Activated CD4-positive, alpha-beta memory T cell treated with anti-CD3 and anti-CD28 coated beads, Interleukin-2, amount 10 ng/mL, durations not matched to agents 7 days and 5 days (primary cell): ENCODE results near the gene MSANTD2. TPM values are rescaled to one million over a fixed set of nuclear protein-coding genes. Genes with fewer than 3 reads are reported as not detected.

ENCODE experiments used
- CTCF ChIA-PET: fragments of 350-600 bp; sonication (Branson Sonifier 250); formaldehyde crosslinking; loops from one replicate; lab custom pipeline; 2021; ENCODE audit warnings: antibody characterized with exemption, inconsistent platforms; lab: Charles Lee
- POLR2A ChIA-PET: fragments of 350-600 bp; sonication (Branson Sonifier 250); formaldehyde crosslinking; loops from one replicate; lab custom pipeline; 2021; ENCODE audit warnings: antibody characterized with exemption; lab: Charles Lee
- DNase-seq: peaks from one replicate; pipeline ENCODE4 v3.0.0-alpha.2; 2020
- H3K27ac Mint-ChIP-seq: one replicate; pipeline ENCODE4 v1.8.0; 2021; ENCODE audit warnings: mild to moderate bottlenecking, mixed read lengths
- H3K27me3 Mint-ChIP-seq: one replicate; pipeline ENCODE4 v1.8.0; 2021; ENCODE audit warnings: mixed read lengths
- H3K36me3 Mint-ChIP-seq: one replicate; pipeline ENCODE4 v1.8.0; 2021; ENCODE audit warnings: low read depth, mixed read lengths
- H3K4me1 Mint-ChIP-seq: one replicate; pipeline ENCODE4 v1.8.0; 2021; ENCODE audit warnings: mixed read lengths
- H3K4me3 Mint-ChIP-seq: one replicate; pipeline ENCODE4 v1.8.0; 2021; ENCODE audit warnings: mild to moderate bottlenecking, mixed read lengths
- H3K9me3 Mint-ChIP-seq: one replicate; pipeline ENCODE4 v1.8.0; 2021; ENCODE audit warnings: mixed read lengths
- total RNA-seq, 2 experiments: library from RNA; stranded (reverse); gene quantifications; one replicate each; pipeline ENCODE4 v1.2.3, GENCODE V29; 2021

The MSANTD2 gene
- 10 to 100 TPM in 1 of 2 experiments, 1 to 10 TPM in 1; 9.4 to 10.4 TPM for total RNA-seq

DNA sequence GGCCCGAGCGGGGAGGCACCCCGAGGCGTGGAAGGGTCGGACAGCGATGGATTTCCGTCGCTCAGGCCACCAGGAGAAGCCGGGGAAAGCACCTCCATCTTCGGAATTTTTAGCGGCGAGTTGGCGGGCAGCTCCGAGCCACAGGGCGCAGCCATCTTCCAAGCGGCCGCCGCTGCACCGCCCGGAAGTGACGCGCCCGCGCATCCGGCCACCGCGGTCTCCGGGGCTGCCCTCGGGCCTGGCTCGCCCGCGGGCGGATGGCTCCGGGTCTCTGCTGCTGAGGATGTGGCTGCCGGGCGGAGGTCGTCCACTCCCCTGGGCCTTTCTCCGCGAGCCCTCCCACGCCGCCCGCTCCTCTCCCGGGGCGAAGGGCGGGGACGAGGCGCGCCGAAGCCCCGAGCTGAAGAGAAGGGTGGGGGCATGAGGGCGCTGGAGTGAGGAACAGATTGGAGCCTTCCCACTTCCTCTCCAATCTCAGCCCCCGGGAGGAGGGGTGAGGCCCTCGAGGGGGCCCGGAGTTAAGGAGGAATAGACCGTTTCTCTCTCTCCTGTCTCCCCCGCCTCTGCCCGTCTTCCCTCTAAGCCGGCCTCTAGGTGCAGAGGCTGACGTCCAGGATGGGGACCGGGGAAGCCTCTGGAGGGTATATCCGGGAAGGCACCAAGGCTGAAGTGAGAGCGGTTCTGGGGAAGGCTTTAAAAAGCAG is at the start of gene MSANTD2:
Gene MSANTD2, minus strand, starts transcription at position 181 of the 704 bp plus-strand sequence. Its CDS starts 26 bp downstream, at position 155.
- ChIA-PET CTCF (interaction anchor here (0.9 to 5.5 kb wide), 9 partner anchors 9 to 145 kb away, joined by 3 to 40 read pairs (median 5); partner anchors contain the start of gene ESAM), POLR2A (interaction anchor here (0.7 to 2.8 kb wide), 16 partner anchors 9 to 311 kb away, joined by 3 to 15 read pairs (median 5); partner anchors contain the start of genes ESAM, SIAE, SPA17 and TBRG1)
- Mint-ChIP-seq H3K4me1 (peaks cover 38% of the 10 kb centered on the region), H3K27me3 (peaks cover 2% of the 10 kb centered on the region), H3K4me3 (peak within 1 kb of the TSS; percentile 88), H3K36me3 (peaks cover 5% of the 10 kb centered on the region), H3K27ac (peak within 1 kb of the TSS; percentile 89), H3K9me3 (no peaks in the 10 kb centered on the region)
- DNase-seq: peak; percentile 86

DNA sequence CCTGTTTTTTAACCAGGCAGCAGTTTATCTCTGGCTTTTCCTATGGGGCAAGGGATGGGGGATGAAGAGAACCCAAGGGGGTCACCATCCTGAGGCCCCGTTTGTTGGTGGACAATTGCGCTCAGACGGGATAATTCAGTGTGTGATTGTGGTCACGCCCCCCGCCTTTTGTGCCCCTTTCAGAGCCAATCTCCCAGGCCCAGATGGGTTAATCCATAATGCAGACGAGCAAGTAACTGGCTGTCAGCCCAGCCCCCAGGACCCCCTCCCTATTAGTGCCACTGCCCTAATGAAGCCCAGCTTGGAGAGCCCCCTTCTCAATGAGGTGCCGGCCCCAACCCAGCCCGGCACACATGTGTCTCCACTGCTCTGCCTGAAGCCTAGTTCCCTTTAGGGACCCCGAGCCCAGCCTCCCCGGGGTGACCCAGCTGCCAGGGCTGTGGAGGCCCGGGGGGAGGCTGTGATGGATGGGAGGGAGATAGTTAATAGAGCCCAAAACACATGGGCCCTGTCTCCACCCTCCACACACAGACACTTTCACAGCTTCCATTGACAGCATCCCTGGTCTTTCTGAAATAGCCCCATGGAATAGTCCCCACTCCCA is 46.0 kb upstream of the MSANTD2 start:
- no peak overlapping the region for H3K27ac Mint-ChIP-seq
- no peak overlapping the region for H3K4me3 Mint-ChIP-seq
- ChIA-PET CTCF (interaction anchor here (0.7 to 3.5 kb wide), 3 partner anchors 8 to 20 kb away, joined by 3 to 14 read pairs (median 3); partner anchors contain the start of gene ROBO3), POLR2A (no interaction called here)
- H3K27me3 Mint-ChIP-seq: peaks cover 94% of the 10 kb centered on the region
- H3K4me1 Mint-ChIP-seq: peaks cover 2% of the 10 kb centered on the region
- no peaks in the 10 kb centered on the region for H3K9me3 Mint-ChIP-seq
- no peaks in the 10 kb centered on the region for H3K36me3 Mint-ChIP-seq
- no peak for DNase-seq

GRCh38 chr11:124844664-124845079 is 44.5 kb upstream of the MSANTD2 start:
- peaks cover 5% of the 10 kb centered on the region for H3K4me1 Mint-ChIP-seq
- H3K4me3 Mint-ChIP-seq: no peak overlapping the region
- ChIA-PET POLR2A (interaction anchor here (0.7 kb wide), 1 partner anchor 83 kb away, joined by 3 read pairs; no protein-coding TSS in a partner anchor), CTCF (interaction anchor here (0.8 to 3.5 kb wide), 2 partner anchors 22 to 82 kb away, joined by 5 to 14 read pairs; partner anchors contain the start of gene ROBO3)
- H3K27ac Mint-ChIP-seq: no peak overlapping the region
- H3K9me3 Mint-ChIP-seq: no peaks in the 10 kb centered on the region
- DNase-seq: no peak
- peaks cover 94% of the 10 kb centered on the region for H3K27me3 Mint-ChIP-seq
- no peaks in the 10 kb centered on the region for H3K36me3 Mint-ChIP-seq

DNA sequence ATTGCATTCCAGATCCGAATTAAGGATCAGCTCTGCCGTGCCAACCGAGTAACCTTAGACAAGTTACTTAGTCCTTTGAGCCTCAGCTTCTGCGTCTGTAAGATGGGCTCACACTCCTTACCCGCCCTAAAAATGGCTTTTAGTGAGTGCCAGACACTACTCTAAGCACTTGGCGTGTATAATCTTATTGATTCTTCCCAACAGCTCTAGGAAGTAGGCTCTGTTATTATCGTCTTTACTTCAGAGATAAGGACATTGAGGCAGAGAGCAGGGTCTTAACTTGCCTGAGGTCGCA is 43.4 kb upstream of the MSANTD2 start:
- no peak overlapping the region for H3K4me3 Mint-ChIP-seq
- H3K27me3 Mint-ChIP-seq: peaks cover 90% of the 10 kb centered on the region
- CTCF ChIA-PET: interaction anchor here (3.5 kb wide), 1 partner anchor 23 kb away, joined by 14 read pairs; the partner anchor contains the start of gene ROBO3
- no peak overlapping the region for H3K27ac Mint-ChIP-seq
- POLR2A ChIA-PET: no interaction called here
- peaks cover 9% of the 10 kb centered on the region for H3K4me1 Mint-ChIP-seq
- no peak for DNase-seq
- no peaks in the 10 kb centered on the region for H3K9me3 Mint-ChIP-seq
- no peaks in the 10 kb centered on the region for H3K36me3 Mint-ChIP-seq

DNA sequence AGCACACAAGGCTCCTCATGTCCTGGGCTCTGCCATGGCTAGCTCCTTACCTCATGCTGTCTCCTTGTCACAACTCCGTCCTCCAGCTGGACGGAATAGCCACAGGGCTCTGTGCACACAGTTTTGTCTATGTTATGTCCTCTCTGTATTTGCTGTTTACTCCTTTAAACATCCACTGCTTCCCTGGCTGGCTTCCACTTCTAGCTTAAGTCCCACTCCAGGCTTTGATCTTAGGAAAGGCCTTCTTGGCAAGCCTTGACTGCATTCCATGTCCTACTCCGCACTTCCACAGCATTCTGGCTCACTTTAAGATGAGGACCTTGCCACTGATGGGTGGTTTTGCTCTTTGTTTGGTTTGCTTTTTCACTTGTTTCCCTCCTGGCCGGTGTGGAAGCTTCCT is 42.1 kb upstream of the MSANTD2 start:
- Mint-ChIP-seq H3K36me3 (no peaks in the 10 kb centered on the region), H3K4me1 (peaks cover 12% of the 10 kb centered on the region), H3K4me3 (no peak overlapping the region), H3K27me3 (peaks cover 90% of the 10 kb centered on the region), H3K9me3 (no peaks in the 10 kb centered on the region), H3K27ac (no peak overlapping the region)
- POLR2A ChIA-PET: no interaction called here
- CTCF ChIA-PET: interaction anchor here (1.1 kb wide), 1 partner anchor 41 kb away, joined by 3 read pairs; no protein-coding TSS in a partner anchor
- DNase-seq: no peak

GRCh38 chr11:124841840-124842239 is 41.6 kb upstream of the MSANTD2 start:
- peaks cover 17% of the 10 kb centered on the region for H3K4me1 Mint-ChIP-seq
- no peak overlapping the region for H3K27ac Mint-ChIP-seq
- CTCF ChIA-PET: interaction anchor here (1.1 kb wide), 1 partner anchor 40 kb away, joined by 3 read pairs; no protein-coding TSS in a partner anchor
- no peak for DNase-seq
- no peak overlapping the region for H3K4me3 Mint-ChIP-seq
- POLR2A ChIA-PET: no interaction called here
- H3K27me3 Mint-ChIP-seq: peaks cover 88% of the 10 kb centered on the region
- no peaks in the 10 kb centered on the region for H3K36me3 Mint-ChIP-seq
- no peaks in the 10 kb centered on the region for H3K9me3 Mint-ChIP-seq

DNA sequence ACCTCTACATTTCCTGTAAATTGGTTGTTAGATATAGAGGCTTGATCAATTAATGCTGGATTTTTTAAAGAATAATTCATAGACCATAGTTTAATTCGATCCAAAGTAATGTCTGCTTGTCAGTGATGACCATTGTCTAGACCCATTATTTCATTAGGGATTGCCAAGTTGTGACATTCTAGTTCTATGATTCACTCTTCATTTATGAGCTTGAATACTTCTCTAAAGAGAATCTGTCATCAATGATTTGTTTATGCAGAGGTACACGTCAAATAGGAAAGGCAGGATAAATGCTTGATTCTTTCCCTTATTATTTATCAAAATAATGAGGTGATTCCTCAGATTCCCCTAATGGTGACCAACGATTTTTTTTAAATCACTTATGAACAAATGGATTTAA is 41.0 kb upstream of the MSANTD2 start:
- no peak overlapping the region for H3K27ac Mint-ChIP-seq
- no peak for DNase-seq
- no peaks in the 10 kb centered on the region for H3K9me3 Mint-ChIP-seq
- H3K27me3 Mint-ChIP-seq: peaks cover 82% of the 10 kb centered on the region
- ChIA-PET CTCF (interaction anchor here (1.1 kb wide), 1 partner anchor 40 kb away, joined by 3 read pairs; no protein-coding TSS in a partner anchor), POLR2A (no interaction called here)
- no peak overlapping the region for H3K4me3 Mint-ChIP-seq
- peaks cover 20% of the 10 kb centered on the region for H3K4me1 Mint-ChIP-seq
- no peaks in the 10 kb centered on the region for H3K36me3 Mint-ChIP-seq

GRCh38 chr11:124840666-124841065 is 40.5 kb upstream of the MSANTD2 start:
- CTCF ChIA-PET: no interaction called here
- Mint-ChIP-seq H3K27ac (no peak overlapping the region), H3K27me3 (peaks cover 77% of the 10 kb centered on the region), H3K4me1 (peaks cover 23% of the 10 kb centered on the region), H3K9me3 (no peaks in the 10 kb centered on the region), H3K36me3 (no peaks in the 10 kb centered on the region), H3K4me3 (no peak overlapping the region)
- DNase-seq: no peak
- POLR2A ChIA-PET: no interaction called here

- H3K4me3 Mint-ChIP-seq: no peak overlapping the region
- DNase-seq: no peak
- POLR2A ChIA-PET: no interaction called here
- H3K27ac Mint-ChIP-seq: no peak overlapping the region
- H3K36me3 Mint-ChIP-seq: no peaks in the 10 kb centered on the region
- H3K9me3 Mint-ChIP-seq: no peaks in the 10 kb centered on the region
- CTCF ChIA-PET: interaction anchor here (4.2 kb wide), 1 partner anchor 197 kb away, joined by 30 read pairs; no protein-coding TSS in a partner anchor
- H3K4me1 Mint-ChIP-seq: peaks cover 23% of the 10 kb centered on the region
- peaks cover 72% of the 10 kb centered on the region for H3K27me3 Mint-ChIP-seq
These were observed 39.9 kb upstream of the MSANTD2 start for GRCh38 chr11:124839972-124840621.

DNA sequence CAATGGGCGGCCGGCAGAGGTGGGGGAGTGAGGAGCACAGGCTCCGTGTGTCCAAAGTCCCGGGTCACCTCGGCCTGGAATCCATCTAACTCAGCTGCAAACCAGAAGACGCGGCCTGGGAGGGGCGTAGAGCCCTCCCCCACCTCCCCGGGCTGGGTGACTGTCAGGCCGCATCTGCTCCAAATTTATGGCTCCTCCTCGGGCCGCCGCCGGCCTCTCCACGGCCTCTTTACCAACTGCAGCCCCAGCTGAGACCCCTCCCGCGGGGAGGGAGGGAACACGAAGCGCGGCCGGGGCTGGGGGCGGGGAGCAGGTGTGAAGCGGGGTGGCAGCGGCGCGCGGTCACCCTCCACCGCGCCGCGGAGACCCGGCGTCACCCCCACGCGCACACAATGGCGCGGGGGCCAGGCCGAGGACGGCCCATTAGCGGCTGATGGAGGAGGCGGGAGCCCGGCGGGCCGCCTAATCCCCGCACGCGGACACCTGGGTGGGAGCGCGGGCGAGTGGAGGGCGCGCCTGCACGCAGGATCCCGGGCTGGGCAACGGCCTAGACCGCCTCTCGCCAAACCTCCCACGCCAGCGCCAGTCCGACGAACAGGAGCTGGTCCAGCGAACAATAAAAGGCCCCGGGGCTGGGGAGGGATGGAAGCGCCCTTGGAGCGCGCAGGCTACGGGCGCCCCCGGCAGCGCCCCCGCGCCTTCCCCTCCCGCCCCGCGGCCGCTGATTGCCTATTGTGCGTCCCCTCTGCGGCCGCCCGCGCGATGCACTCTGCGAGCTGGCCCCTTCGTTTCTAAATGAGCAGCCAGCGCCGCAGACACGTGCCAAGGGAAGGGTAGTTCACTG is 39.1 kb upstream of the MSANTD2 start:
- Mint-ChIP-seq H3K9me3 (no peaks in the 10 kb centered on the region), H3K4me3 (no peak overlapping the region), H3K36me3 (no peaks in the 10 kb centered on the region), H3K27me3 (peaks cover 66% of the 10 kb centered on the region), H3K4me1 (peaks cover 23% of the 10 kb centered on the region), H3K27ac (no peak overlapping the region)
- no peak for DNase-seq
- POLR2A ChIA-PET: no interaction called here
- CTCF ChIA-PET: interaction anchor here (1.9 to 4.2 kb wide), 5 partner anchors 37 to 196 kb away, joined by 7 to 51 read pairs (median 29); partner anchors contain the start of gene ESAM

- H3K27ac Mint-ChIP-seq: no peak overlapping the region
- CTCF ChIA-PET: interaction anchor here (1.9 to 4.2 kb wide), 7 partner anchors 38 to 196 kb away, joined by 7 to 51 read pairs (median 17); partner anchors contain the start of genes ESAM and MSANTD2
- H3K4me1 Mint-ChIP-seq: peaks cover 23% of the 10 kb centered on the region
- POLR2A ChIA-PET: no interaction called here
- no peaks in the 10 kb centered on the region for H3K9me3 Mint-ChIP-seq
- H3K4me3 Mint-ChIP-seq: no peak overlapping the region
- no peaks in the 10 kb centered on the region for H3K36me3 Mint-ChIP-seq
- DNase-seq: no peak
- peaks cover 64% of the 10 kb centered on the region for H3K27me3 Mint-ChIP-seq
These were observed 38.6 kb upstream of the MSANTD2 start for GRCh38 chr11:124838805-124839127.

- Mint-ChIP-seq H3K4me3 (no peak overlapping the region), H3K4me1 (peaks cover 21% of the 10 kb centered on the region), H3K27ac (no peak overlapping the region), H3K36me3 (no peaks in the 10 kb centered on the region), H3K9me3 (no peaks in the 10 kb centered on the region), H3K27me3 (peaks cover 60% of the 10 kb centered on the region)
- no peak for DNase-seq
- POLR2A ChIA-PET: interaction anchor here (1.0 to 2.7 kb wide), 4 partner anchors 37 to 168 kb away, joined by 3 to 13 read pairs (median 4); partner anchors contain the start of genes MSANTD2, SIAE and SPA17
- CTCF ChIA-PET: interaction anchor here (0.6 to 4.2 kb wide), 27 partner anchors 9 to 577 kb away, joined by 3 to 51 read pairs (median 5); partner anchors contain the start of genes ESAM, MSANTD2, ROBO3 and TMEM218
These were observed 37.3 kb upstream of the MSANTD2 start for GRCh38 chr11:124837491-124837856.
